DND-41 (cell line): ENCODE data around the gene DCUN1D2.

Experiments
- ATAC-seq: fragments of 200-7000 bp; cut with Tn5 transposase; 3 replicates; pipeline ENCODE4 v1.9.1; 2021; ENCODE audit warnings: low read depth; ENCODE audit not compliant: insufficient read depth
- DNase-seq: peaks from one replicate; pipeline ENCODE4 v3.0.0-alpha.2; 2020
- H2AFZ ChIP-seq: 2 replicates; pipeline ENCODE4 v1.6.0; 2012; ENCODE audit warnings: low read depth, low read length
- H3K27ac ChIP-seq: 2 replicates; pipeline ENCODE4 v1.5.1; 2012; ENCODE audit warnings: low read length, inconsistent platforms
- H3K27me3 ChIP-seq: fragments of 200-600 bp; sonication (generic); 2 replicates; pipeline ENCODE4 v1.6.0; 2012; ENCODE audit warnings: low read length, mild to moderate bottlenecking, inconsistent platforms; ENCODE audit not compliant: insufficient read depth, poor library complexity
- H3K36me3 ChIP-seq: 2 replicates; pipeline ENCODE4 v1.5.1; 2012; ENCODE audit warnings: low read length, inconsistent platforms; ENCODE audit not compliant: insufficient read depth
- H3K4me1 ChIP-seq: 2 replicates; pipeline ENCODE4 v1.5.1; 2012; ENCODE audit warnings: mild to moderate bottlenecking, low read length; ENCODE audit not compliant: insufficient read depth
- H3K4me2 ChIP-seq: 2 replicates; pipeline ENCODE4 v1.6.0; 2012; ENCODE audit warnings: mild to moderate bottlenecking, moderate library complexity, low read length, inconsistent platforms; ENCODE audit not compliant: insufficient read depth
- H3K4me3 ChIP-seq, 2 experiments: fragments of 200-600 bp in 1 of 2; shearing (Covaris generic) in 1 of 2; 2 replicates each; pipeline ENCODE4 v1.5.1; 2012 to 2016; ENCODE audit warnings: inconsistent platforms in 2 of 2, low read length in 2 of 2, mild to moderate bottlenecking in 2 of 2, low read depth in 1 of 2, moderate library complexity in 1 of 2
- H3K79me2 ChIP-seq: 2 replicates; pipeline ENCODE4 v1.6.0; 2012; ENCODE audit warnings: low read length, inconsistent platforms; ENCODE audit not compliant: insufficient read depth
- H3K9ac ChIP-seq: 2 replicates; pipeline ENCODE4 v1.6.0; 2012; ENCODE audit warnings: low read depth, mild to moderate bottlenecking, inconsistent platforms, low read length, moderate library complexity
- H3K9me3 ChIP-seq: 2 replicates; pipeline ENCODE4 v1.5.1; 2012; ENCODE audit warnings: low read length, moderate library complexity, mild to moderate bottlenecking, inconsistent platforms; ENCODE audit not compliant: insufficient read depth, severe bottlenecking
- H4K20me1 ChIP-seq: 2 replicates; pipeline ENCODE4 v1.6.0; 2012; ENCODE audit warnings: low read length; ENCODE audit not compliant: insufficient read depth
- EZH2 ChIP-seq: IDR thresholded peaks from 3 replicates; pipeline ENCODE4 v1.6.1; 2012; ENCODE audit warnings: borderline replicate concordance, low read depth, mild to moderate bottlenecking, moderate library complexity, low read length, inconsistent platforms; ENCODE audit not compliant: severe bottlenecking
- TF ChIP-seq, protein P1 (sequence below): IDR thresholded peaks from 2 replicates; pipeline ENCODE4 v1.5.1; 2012; ENCODE audit warnings: borderline replicate concordance, low read length, moderate library complexity, mild to moderate bottlenecking; ENCODE audit not compliant: poor library complexity, severe bottlenecking; ENCODE audit errors: extremely low read depth

Gene DCUN1D2

DNA sequence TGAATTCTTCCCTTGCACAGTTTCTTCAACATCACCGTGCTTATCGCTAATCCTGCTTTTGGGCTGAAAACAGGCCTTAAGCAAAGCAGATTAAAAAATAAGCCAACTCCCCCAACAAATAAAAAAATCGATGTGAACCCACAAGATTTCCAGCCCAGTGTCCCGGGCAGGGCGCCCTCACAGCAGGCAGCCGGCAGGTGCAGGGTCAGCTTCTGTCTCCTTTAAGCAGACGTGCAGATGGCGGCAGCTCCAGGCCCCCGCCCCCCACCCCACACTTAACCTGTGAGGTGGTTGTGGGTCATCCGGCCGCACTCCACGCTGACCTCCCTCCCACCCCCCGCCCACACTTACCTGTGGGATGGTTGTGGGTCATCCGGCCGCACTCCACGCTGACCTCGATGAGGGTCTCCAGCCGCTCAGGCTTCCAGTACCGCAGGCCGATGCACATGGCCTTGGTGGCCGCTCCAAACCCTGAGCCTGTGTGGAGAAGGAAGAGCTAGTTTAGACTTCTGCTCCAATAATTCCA is 57.1 kb downstream of the DCUN1D2 start:
- Histone ChIP-seq H2AFZ (no peak overlapping the region), H3K4me2 (no peak overlapping the region), H3K4me1 (no peaks in the 10 kb centered on the region), H3K9ac (no peak overlapping the region), H3K4me3 (no peak overlapping the region), H3K79me2 (no peaks in the 10 kb centered on the region), H3K27me3 (no peaks in the 10 kb centered on the region), H3K27ac (no peak overlapping the region), H4K20me1 (peaks cover 6% of the 10 kb centered on the region; the same call in 1 of the 2 replicates), H3K9me3 (no peaks in the 10 kb centered on the region), H3K36me3 (no peaks in the 10 kb centered on the region)
- no peak for DNase-seq
- TF ChIP-seq EZH2 = no peak
- TF ChIP-seq, protein P1, sequence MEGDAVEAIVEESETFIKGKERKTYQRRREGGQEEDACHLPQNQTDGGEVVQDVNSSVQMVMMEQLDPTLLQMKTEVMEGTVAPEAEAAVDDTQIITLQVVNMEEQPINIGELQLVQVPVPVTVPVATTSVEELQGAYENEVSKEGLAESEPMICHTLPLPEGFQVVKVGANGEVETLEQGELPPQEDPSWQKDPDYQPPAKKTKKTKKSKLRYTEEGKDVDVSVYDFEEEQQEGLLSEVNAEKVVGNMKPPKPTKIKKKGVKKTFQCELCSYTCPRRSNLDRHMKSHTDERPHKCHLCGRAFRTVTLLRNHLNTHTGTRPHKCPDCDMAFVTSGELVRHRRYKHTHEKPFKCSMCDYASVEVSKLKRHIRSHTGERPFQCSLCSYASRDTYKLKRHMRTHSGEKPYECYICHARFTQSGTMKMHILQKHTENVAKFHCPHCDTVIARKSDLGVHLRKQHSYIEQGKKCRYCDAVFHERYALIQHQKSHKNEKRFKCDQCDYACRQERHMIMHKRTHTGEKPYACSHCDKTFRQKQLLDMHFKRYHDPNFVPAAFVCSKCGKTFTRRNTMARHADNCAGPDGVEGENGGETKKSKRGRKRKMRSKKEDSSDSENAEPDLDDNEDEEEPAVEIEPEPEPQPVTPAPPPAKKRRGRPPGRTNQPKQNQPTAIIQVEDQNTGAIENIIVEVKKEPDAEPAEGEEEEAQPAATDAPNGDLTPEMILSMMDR = no peak
- ATAC-seq = no peak

DNA sequence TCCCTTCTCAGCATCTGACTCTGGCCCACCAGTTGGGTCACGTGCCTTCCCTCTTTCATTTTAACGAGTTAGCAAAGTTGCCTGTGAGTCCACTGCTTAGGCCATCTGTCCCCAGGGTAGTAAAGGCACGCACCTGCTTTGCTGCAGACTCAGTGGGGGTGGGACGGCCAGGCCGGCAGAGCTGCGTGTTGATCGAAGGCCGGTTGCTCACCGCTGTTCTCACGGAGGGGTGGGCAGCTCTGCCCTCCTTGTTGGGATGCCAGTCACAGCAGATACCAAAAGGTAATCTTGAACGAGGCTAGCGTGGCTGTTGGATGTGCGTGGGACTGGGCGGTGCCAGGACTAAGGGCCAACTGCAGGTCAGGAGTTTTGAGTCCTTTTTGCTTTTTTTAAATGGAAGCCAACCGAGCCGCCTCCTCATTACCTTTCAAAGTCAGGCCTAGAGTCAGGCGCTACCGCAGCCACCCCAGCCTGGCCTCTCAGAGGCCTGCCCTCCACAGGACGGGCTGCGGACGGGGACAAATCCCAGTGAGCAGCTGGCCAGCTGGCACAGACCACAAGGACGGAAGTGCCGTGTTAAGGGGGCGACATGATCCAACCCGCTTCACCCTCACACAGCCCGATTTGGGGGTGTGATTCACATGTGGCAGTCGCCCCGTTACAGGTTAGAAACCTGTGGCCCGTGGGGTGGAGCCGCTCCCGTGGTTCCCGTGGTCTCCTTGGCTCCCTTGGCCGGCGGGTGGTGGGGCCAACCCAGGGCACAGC is 57.8 kb downstream of the DCUN1D2 start:
- no peak for TF ChIP-seq EZH2
- TF ChIP-seq, protein P1 = no peak
- no peak for DNase-seq
- Histone ChIP-seq H3K79me2 (no peaks in the 10 kb centered on the region), H3K4me2 (no peak overlapping the region), H3K27ac (no peak overlapping the region), H3K36me3 (no peaks in the 10 kb centered on the region), H3K9ac (no peak overlapping the region), H3K9me3 (no peaks in the 10 kb centered on the region), H3K4me1 (no peaks in the 10 kb centered on the region), H3K27me3 (no peaks in the 10 kb centered on the region), H2AFZ (no peak overlapping the region), H3K4me3 (no peak overlapping the region), H4K20me1 (peaks cover 6% of the 10 kb centered on the region; the same call in 1 of the 2 replicates)
- ATAC-seq = no peak

DNA sequence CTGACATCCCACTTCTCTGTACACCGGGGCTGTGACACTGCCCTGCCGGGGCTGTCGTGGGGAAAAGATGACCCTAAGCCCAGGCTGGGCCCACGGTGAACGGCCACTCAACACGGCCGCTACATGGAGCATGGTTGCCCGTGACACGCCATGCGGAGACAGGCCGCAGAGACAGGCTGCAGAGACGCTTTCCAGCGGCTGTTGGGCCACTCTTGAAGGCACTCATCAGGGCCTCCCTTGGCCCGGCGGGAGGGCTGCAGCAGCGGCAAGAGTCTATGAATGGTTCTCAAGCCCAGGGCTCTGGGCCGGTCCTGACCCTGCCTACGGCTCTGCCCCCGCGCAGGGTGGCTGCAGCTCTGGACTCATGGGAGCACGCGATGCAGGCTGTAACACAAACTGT is 59.3 kb downstream of the DCUN1D2 start:
- no peaks in the 10 kb centered on the region for H3K79me2 ChIP-seq
- peaks cover 6% of the 10 kb centered on the region; the same call in 1 of the 2 replicates for H4K20me1 ChIP-seq
- H2AFZ ChIP-seq = no peak overlapping the region
- H3K4me2 ChIP-seq = no peak overlapping the region
- H3K36me3 ChIP-seq = no peaks in the 10 kb centered on the region
- H3K27ac ChIP-seq = no peak overlapping the region
- no peak for ATAC-seq
- H3K9ac ChIP-seq = no peak overlapping the region
- no peak for TF ChIP-seq EZH2
- TF ChIP-seq, protein P1 = no peak
- no peaks in the 10 kb centered on the region for H3K27me3 ChIP-seq
- no peaks in the 10 kb centered on the region for H3K4me1 ChIP-seq
- H3K4me3 ChIP-seq = no peak overlapping the region
- no peak for DNase-seq
- H3K9me3 ChIP-seq = no peaks in the 10 kb centered on the region
